Measurements from ENCODE around the gene IRF4.

The IRF4 gene

DNA sequence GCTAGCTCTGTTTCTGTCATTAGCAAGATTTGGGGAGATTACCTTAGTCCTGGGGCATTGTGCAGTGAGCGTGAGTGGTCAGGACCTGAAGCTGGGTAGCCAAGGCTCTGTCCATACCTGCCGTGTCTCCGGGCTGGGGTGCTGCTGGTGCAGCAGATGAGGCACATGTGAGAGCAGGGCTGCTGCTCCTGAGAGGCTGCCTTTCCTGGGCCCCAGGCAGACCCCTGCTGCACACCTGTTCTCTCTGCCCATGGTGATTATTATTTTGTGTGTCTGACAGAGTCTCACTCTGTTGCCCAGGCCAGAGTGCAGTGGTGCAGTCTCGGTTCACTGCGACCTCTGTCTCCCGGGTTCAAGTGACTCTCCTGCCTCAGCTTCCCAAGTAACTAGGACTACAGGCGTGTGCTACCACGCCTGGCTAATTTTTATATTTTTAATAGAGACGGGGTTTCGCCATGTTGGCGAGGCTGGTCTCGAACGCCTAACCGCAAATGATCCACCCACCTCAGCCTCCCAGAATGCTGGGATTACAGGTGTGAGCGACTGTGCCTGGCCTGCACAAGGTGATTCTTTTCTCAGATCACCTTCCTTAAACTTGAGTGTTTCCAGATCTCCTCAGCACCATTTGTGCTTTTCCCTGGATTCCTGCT lies 36.8 kb upstream of the IRF4 start:
- TF ChIP-seq CTCF (IDR thresholded peaks at IDR 0.05; ENCODE audit: low read depth, low read length), result no peak
- no peak overlapping the region for H3K4me3 ChIP-seq (ENCODE audit: low read depth, low read length)

DNA sequence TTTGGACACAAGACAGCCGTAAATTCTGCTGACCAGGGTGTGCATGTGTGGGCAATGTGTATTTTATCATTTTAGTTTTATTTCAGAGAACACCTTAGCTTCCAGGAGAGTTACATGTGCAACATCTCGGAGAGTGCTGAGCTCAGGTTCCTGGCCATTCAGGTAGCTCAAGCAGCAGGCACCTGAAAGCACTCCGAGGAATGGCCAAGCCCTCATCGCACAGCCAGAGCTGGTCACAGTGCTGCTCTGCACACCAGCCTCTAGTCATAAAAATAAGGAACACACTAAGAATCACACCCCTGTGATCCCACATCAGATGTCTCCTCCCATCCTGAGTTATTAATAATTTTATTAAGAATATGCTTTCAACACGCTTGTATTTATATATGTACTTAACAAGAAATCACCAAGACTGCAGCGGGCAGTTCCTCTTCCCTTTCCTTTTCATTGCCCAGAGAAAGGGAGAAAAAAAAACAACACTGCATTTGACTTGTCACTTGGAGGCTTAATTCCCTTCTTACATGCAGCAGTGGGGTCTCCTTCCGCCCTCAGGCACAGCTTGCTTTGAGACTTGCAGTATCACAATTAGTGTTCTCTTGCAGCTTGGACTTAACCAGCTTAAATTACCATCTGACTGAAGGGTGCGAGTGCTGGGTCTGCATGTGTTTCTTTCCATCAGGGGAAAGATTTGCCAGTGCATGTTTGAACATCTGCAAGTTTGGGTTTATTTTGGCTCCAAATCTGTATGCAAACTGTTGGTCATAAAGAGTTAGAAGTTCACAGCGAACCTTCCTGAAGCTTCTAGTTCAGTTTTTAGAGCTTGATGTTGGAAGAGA lies 36.0 kb upstream of the IRF4 start:
- no peak overlapping the region for H3K4me3 ChIP-seq (ENCODE audit: low read depth, low read length)
- TF ChIP-seq CTCF (IDR thresholded peaks at IDR 0.05; ENCODE audit: low read depth, low read length), result no peak

DNA sequence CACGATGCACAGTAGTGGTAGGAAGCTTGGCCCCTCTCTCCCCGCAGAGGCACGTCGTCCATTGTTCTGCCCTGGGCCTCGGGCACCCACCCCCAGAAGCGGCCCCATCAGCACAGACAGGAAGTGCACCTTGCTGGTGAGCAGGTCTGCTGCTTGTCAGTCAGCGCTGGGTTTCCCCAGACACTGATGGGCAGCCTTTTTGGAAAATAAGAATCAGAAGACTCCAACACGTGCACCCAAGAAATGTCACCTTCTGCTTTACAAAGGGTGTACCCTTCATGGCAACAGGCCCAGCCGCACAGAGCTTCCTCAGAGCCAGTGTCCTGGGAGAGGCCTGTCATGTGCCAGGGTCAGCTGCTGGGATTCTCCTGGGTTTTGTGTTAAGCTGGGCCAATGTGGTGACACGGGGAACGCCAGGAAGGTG lies 34.7 kb upstream of the IRF4 start:
- H3K4me3 ChIP-seq (ENCODE audit: low read depth, low read length), result no peak overlapping the region

DNA sequence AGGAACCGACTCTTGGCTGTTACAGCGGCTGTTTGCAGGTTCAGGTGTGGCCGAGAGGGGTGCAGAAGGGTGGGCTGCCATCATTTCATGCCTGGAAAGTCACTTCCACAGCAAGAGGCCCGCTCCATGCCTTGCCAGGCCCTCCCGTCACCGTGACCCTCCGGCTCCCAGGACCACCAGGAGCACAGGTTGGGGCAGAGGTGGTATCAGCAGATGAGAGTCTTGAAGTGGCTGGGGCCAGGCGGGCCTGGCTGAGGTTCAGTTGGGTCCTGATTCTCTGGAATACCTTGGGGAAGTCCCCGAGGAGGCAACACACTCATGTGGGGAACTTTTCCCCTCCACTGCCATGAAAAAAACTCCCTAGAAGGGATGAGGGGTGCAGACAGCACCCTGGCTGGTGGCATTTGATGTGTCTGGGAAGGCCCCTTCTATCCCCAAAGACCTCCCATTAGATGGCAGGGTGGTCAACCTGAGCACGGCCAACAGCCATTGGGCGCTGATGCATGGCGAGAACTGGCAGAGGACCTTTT lies 34.2 kb upstream of the IRF4 start:
- TF ChIP-seq CTCF (IDR thresholded peaks at IDR 0.05; ENCODE audit: low read depth, low read length), result no peak
- H3K4me3 ChIP-seq (ENCODE audit: low read depth, low read length), result no peak overlapping the region

More for the DNA sequence above, 34.7 kb upstream of the IRF4 start:
- no peak for TF ChIP-seq CTCF (IDR thresholded peaks at IDR 0.05; ENCODE audit: low read depth, low read length)

DNA sequence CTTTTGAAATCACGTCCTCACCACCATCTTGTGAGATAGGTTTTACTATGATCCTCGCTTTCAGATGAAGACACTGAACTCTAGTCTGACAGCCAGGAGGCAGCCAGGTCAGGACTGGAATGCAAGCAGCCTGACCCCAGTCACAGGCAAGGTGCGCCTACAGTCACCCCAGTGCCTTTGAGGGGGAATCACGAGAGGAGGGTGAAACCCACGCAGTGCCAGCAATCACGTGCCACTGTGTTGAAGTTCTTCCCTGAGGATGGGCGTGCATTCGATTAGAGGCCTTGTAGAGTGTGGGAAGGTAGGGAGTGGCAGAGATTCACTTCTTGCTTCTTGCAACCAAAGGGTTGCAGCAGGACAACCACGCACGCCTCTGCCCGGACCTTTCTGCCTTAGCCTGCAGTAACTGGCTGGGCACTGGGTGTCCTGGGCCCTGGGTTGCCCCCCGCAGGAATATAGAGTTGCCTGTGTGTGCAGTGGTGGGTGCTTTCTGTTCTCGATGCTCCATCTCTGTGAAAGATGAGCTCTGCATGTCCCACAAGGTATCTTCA lies 33.7 kb upstream of the IRF4 start:
- H3K4me3 ChIP-seq (ENCODE audit: low read depth, low read length), result no peak overlapping the region
- TF ChIP-seq CTCF (IDR thresholded peaks at IDR 0.05; ENCODE audit: low read depth, low read length), result no peak

GRCh38 chr6:358432-358831 lies 33.1 kb upstream of the IRF4 start:
- no peak for TF ChIP-seq CTCF (IDR thresholded peaks at IDR 0.05; ENCODE audit: low read depth, low read length)

GRCh38 chr6:358847-359246 lies 32.7 kb upstream of the IRF4 start:
- TF ChIP-seq CTCF (IDR thresholded peaks at IDR 0.05; ENCODE audit: low read depth, low read length), result no peak
- no peak overlapping the region for H3K4me3 ChIP-seq (ENCODE audit: low read depth, low read length)

More at GRCh38 chr6:358432-358831, 33.1 kb upstream of the IRF4 start:
- no peak overlapping the region for H3K4me3 ChIP-seq (ENCODE audit: low read depth, low read length)
